HG02642 (cell line): ENCODE measurements around the gene ORAI3.

ENCODE experiments used
- ATAC-seq: cut with Tn5 transposase; IDR thresholded peaks from one replicate; pipeline ENCODE4 v1.9.1; 2021; ENCODE audit warnings: mild to moderate bottlenecking; ENCODE audit not compliant: unreplicated experiment, poor library complexity

Gene ORAI3

DNA sequence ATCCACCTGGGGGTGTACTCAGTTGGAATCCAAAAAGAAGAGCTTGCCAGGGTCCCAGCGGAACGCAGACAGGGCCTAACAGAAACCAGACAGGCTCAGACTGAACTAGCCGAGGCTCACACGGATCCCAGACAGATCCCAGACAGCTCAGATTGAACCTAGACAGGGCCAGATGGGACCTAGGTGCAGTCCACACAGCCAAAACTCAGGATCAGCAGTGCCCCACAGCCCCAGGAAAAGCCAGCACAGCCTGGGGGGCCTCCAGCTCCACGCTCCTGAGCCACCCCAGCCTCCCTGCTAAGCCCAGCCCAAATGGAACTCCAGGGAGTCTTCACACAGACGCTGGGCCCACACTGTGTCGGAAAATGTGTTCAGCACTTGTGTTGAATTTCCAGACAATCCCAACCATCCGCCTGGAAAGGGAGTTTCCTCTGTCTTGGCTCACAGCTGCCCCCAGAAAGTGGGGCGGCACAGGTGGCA, 54.0 kb downstream of the ORAI3 start:
- no peak for ATAC-seq

DNA sequence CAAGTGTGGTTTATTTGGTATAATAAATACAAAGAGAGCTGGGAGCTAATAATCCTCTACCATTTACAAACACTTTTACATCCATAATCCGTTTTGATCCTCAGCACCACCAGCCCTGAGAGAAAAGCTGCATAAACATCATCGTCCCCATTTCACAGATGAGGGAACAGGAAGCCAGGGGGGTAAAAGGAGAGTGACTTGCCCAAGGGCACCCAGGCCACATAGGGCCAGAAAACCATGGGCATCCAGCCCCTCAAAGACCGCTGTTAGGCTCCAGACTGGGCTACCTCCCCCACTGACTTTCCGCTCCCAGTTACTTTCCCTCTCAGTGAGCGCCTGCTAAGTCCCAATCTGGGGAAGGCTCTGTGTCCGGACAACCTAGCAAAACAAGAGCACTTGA, 54.9 kb downstream of the ORAI3 start:
- no peak for ATAC-seq
